ENCODE data around the gene MED8. TPM values are rescaled to one million over a fixed set of nuclear protein-coding genes. Genes with fewer than 3 reads are reported as not detected.

Gene MED8
- total RNA-seq, 2 donors from 2014 or later, result 18.8 to 21.3 TPM

DNA sequence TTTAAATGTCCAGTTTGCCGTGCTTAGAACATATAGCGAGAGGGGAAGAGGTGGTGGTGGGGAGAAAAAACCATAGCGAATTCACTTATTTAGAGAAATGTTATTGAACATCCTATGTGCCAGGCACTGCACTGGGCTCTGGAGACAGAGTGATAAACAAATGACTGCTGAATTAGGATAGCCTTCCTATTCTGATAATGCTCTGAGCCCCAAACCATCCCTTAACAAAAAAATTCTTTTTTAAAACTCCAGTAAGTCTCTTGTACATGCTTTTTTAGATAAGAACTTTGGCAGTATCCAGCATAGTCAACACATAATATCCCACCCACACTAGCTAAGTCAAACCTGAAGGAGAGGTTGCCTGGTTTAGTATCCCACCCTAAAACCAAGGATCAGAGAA, 8.6 kb upstream of the MED8 start:
- Histone ChIP-seq H3K36me3 (peaks cover 8% of the 10 kb centered on the region), H3K4me3 (no peak overlapping the region), H3K9me3 (no peaks in the 10 kb centered on the region), H3K27ac (no peak overlapping the region), H3K27me3 (no peaks in the 10 kb centered on the region), H3K4me1 (peaks cover 0 to 12% of the 10 kb centered on the region in 2 donors)
- no peak for DNase-seq (ENCODE audit: low spot score)
- no peak for TF ChIP-seq CTCF (IDR thresholded peaks at IDR 0.05)

DNA sequence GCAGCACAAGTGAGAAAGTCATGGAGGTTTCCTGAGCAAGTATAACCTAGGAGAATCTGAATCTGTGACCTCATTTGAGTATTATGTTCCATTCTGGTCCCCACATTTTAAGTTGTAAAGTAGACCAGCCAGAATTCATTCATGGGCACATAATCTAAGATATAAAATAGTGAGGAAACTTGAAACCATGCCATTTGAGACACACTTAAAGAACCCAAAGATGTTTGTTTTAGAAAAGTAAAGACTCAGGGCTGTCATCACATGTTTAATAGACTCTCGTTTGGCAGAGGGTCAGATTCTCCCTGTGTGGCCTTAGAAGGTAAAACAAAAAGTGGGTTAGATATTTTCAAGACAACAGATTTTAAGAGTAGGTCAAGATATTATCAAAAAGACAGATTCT, 6.5 kb upstream of the MED8 start:
- TF ChIP-seq CTCF (IDR thresholded peaks at IDR 0.05), result no peak
- H3K9me3 ChIP-seq, result no peaks in the 10 kb centered on the region
- H3K27me3 ChIP-seq, result no peaks in the 10 kb centered on the region
- DNase-seq (ENCODE audit: low spot score), result no peak
- no peak overlapping the region for H3K4me3 ChIP-seq
- H3K4me1 ChIP-seq, result peaks cover 0 to 2% of the 10 kb centered on the region in 2 donors
- peaks cover 5% of the 10 kb centered on the region for H3K36me3 ChIP-seq
- H3K27ac ChIP-seq, result no peak overlapping the region

DNA sequence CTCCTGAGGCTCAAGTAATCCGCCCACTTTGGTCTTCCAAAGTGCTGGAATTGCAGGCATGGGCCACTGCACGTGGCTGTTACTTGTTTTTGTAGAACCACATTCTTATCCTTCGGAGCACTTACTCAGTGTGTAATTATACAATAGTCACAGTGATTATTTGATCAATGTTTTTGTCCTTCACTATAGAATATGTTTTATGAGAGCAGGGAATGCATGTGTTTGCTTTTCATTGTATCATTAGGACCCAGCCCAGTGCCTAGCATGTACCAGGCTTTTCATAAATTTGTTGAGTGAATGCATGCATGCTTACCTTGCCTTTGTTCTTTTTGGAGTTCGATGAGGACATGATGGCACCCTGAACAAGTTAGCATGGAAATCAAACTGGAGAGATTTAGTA, 5.9 kb upstream of the MED8 start:
- no peak for DNase-seq (ENCODE audit: low spot score)
- no peaks in the 10 kb centered on the region for H3K27me3 ChIP-seq
- no peaks in the 10 kb centered on the region for H3K9me3 ChIP-seq
- no peak overlapping the region for H3K27ac ChIP-seq
- no peak for TF ChIP-seq CTCF (IDR thresholded peaks at IDR 0.05)
- peaks cover 0 to 7% of the 10 kb centered on the region in 2 donors for H3K4me1 ChIP-seq
- H3K4me3 ChIP-seq, result no peak overlapping the region
- H3K36me3 ChIP-seq, result peaks cover 5% of the 10 kb centered on the region

GRCh38 chr1:43392702-43393101, 3.1 kb upstream of the MED8 start:
- no peak overlapping the region for H3K4me3 ChIP-seq
- H3K4me1 ChIP-seq, result peaks cover 0 to 25% of the 10 kb centered on the region in 2 donors
- TF ChIP-seq CTCF (IDR thresholded peaks at IDR 0.05), result no peak
- H3K27ac ChIP-seq, result no peak overlapping the region
- H3K36me3 ChIP-seq, result peaks cover 5% of the 10 kb centered on the region
- H3K27me3 ChIP-seq, result no peaks in the 10 kb centered on the region
- no peaks in the 10 kb centered on the region for H3K9me3 ChIP-seq
- no peak for DNase-seq (ENCODE audit: low spot score)

- peak overlapping the region in 1 of 2 donors; percentile 85 for H3K27ac ChIP-seq
- no peaks in the 10 kb centered on the region for H3K9me3 ChIP-seq
- peaks cover 0 to 28% of the 10 kb centered on the region in 2 donors for H3K4me1 ChIP-seq
- H3K27me3 ChIP-seq, result no peaks in the 10 kb centered on the region
- DNase-seq (ENCODE audit: low spot score), result no peak
- peak overlapping the region; percentile 62 to 91 for H3K4me3 ChIP-seq
- TF ChIP-seq CTCF (IDR thresholded peaks at IDR 0.05), result no peak
- peaks cover 40% of the 10 kb centered on the region for H3K36me3 ChIP-seq
Observed at GRCh38 chr1:43388613-43389012, 987 bp downstream of the MED8 start.

DNA sequence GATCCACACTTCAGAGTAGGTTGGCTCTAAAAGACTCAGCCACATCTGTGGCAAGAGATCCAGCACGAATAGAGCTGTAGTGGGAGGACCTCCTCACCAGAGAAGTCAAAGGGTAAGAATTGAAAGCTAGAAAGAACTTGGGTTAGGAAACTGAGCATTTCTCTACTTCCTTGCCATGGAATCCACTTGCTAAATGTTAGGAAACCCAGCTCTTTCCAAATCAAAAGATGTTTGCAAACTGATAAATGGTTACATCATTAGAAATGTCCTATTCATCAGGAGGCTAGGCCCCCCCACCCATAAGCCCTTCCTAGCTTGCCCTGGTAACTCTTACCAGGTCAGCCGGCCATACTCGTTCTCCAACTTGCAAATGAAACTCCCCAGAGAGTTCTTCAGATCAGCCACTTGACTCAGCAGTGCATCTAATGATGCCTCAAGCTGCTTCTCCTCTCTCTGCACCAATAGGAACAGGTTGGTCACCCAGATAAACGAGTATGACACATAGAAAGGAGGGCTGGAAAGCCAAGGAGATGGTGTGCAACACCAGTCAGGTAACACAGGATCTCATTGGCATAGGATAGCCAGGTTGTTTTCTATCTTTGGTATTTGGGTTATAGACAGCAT, 1.5 kb downstream of the MED8 start:
- no peak overlapping the region for H3K4me3 ChIP-seq

More for the DNA sequence above, 1.5 kb downstream of the MED8 start:
- H3K27ac ChIP-seq, result no peak overlapping the region
- no peak for DNase-seq (ENCODE audit: low spot score)
- H3K36me3 ChIP-seq, result peaks cover 45% of the 10 kb centered on the region
- H3K9me3 ChIP-seq, result no peaks in the 10 kb centered on the region
- H3K4me1 ChIP-seq, result peaks cover 0 to 34% of the 10 kb centered on the region in 2 donors
- no peaks in the 10 kb centered on the region for H3K27me3 ChIP-seq
- TF ChIP-seq CTCF (IDR thresholded peaks at IDR 0.05), result no peak

All from right atrium auricular region (tissue), 2 donors.